ENCODE data around the gene TRMT6.

DNA sequence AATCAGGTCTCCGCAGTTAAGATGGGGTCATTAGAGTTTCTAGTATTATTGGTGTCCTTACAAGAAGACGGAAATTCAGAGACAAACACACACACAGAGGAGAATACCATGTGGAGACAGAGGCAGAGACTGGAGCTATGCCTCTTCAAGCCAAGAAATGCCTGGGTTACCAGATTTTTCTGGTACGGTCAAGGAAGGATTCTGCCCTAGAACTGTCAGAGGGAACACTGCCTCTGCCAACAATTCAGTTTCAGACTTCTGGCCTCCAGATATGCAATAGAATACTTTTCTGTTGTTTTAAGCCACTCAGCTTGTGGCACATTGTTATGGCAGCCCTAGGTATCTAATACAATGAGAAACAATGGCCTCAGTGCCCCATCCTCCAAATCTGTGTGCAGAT lies 18.9 kb downstream of the TRMT6 start:
- TF ChIP-seq, protein P1, sequence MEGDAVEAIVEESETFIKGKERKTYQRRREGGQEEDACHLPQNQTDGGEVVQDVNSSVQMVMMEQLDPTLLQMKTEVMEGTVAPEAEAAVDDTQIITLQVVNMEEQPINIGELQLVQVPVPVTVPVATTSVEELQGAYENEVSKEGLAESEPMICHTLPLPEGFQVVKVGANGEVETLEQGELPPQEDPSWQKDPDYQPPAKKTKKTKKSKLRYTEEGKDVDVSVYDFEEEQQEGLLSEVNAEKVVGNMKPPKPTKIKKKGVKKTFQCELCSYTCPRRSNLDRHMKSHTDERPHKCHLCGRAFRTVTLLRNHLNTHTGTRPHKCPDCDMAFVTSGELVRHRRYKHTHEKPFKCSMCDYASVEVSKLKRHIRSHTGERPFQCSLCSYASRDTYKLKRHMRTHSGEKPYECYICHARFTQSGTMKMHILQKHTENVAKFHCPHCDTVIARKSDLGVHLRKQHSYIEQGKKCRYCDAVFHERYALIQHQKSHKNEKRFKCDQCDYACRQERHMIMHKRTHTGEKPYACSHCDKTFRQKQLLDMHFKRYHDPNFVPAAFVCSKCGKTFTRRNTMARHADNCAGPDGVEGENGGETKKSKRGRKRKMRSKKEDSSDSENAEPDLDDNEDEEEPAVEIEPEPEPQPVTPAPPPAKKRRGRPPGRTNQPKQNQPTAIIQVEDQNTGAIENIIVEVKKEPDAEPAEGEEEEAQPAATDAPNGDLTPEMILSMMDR (optimal IDR thresholded peaks at IDR 0.05 in 1 of 3, IDR thresholded peaks at IDR 0.05 in 1 of 3, conservative IDR thresholded peaks at IDR 0.05 in 1 of 3; ENCODE audit: extremely low read depth in 1 of 3, insufficient read depth in 2 of 3, low read length in 3 of 3), result no peak
- no peak for TF ChIP-seq EZH2 (IDR thresholded peaks at IDR 0.05; ENCODE audit: low read length)

Data from keratinocyte (primary cell).